HuH-7 (cell line): ENCODE data around the gene IGFBP6.

Experiments
- DNase-seq: peaks from one replicate; pipeline ENCODE4 v3.0.0; 2011; ENCODE audit warnings: low spot score

The IGFBP6 gene

DNA sequence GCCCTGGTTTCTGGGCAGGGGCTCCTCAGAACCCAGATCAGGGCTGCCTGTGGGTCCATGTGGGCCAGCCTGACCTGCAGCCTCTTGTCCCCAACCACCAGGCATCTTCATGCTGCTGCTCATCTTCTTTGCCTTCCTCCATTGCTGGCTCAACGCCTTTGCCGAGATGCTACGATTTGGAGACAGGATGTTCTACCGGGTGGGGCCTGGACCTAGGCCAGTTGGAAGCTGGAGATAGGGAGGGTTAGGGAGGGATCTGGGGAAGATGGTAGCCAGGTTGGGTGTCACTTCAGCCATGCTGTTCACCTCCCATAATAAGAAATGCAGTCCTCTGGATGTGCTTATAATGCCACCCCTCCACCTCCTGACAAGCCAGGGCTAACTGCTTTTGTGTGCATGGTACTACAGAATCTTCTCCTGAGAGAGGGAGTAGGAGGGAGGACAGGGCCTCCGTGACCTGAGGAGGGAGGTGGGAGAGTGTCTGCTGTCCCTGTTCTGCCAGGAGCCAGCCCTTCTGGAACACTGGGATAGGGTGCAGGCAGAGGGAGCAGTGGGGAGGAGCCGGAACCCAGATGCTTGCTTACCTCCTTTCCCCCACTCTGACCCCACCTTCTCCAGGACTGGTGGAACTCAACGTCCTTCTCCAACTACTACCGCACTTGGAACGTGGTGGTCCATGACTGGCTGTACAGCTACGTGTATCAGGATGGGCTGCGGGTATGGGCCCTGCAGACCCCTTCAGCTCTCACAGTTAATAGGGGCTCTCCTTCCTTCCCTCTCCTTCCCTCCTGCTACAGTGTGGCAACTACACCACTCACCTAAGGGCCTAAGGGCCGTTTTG, 23.4 kb downstream of the IGFBP6 start:
- DNase-seq: no peak

DNA sequence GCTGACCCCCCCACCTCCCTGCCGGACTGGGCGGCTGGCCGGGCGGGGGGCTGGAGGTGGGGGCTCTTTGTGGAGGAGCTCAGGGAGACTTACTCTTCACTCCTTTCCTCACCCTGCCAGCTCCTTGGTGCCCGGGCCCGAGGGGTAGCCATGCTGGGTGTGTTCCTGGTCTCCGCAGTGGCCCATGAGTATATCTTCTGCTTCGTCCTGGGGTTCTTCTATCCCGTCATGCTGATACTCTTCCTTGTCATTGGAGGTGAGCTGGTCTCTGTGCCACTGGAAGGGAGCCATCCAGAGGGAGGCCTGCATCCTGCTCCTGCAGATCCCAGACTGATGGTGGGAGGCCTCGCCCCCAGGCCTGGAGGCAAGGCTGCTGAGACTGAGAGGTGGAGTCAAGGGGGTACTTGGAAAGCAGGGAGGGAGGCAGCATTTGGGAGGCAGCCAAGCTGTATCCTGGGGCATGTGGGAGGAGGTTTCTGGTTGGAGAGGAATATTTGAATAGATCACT, 25.5 kb downstream of the IGFBP6 start:
- DNase-seq: no peak

DNA sequence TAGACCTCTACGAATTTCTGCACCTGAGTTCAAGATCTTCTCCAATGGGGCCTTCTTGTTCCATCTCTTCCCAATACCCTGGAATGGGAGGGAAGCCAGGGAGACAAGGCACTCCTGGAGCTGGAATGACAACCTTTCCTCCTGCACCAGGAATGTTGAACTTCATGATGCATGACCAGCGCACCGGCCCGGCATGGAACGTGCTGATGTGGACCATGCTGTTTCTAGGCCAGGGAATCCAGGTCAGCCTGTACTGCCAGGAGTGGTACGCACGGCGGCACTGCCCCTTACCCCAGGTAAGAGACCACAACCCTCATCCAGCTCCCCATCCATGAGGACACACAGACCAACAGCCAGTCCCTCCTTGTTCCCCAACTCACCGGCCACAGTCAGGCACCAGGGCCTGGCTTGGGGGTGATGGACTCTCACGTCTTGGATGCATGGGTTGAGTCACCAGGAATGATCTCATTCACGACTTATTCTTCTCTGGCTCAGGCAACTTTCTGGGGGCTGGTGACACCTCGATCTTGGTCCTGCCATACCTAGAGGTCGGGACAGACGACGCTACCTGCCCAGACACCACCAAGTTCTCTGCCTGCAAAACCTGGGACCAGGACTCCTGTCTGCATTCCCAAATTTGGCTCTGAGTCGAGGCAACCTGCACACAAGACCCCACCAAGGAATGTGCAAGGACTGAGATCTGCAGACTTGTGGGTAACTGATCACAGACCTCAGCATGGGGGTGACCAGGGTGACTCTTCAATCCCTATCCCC, 26.3 kb downstream of the IGFBP6 start:
- no peak for DNase-seq

DNA sequence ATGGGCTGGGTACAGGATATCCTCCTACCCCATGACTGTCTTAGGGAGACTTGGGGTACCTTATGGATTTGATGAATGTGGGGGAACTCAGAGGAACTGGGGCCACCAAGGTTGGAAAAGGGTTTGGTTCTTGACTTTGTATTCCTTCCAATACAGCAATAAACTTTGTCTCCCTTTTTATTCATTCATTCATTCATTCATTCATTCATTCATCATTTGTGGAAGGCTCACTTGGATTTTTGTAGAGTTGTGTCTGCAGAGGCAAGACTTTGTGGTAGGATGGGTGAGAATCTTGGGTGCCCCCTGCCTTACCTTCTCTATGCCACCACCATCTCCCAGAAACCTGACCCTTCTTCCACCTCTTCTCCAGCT, 26.9 kb downstream of the IGFBP6 start:
- DNase-seq: no peak

DNA sequence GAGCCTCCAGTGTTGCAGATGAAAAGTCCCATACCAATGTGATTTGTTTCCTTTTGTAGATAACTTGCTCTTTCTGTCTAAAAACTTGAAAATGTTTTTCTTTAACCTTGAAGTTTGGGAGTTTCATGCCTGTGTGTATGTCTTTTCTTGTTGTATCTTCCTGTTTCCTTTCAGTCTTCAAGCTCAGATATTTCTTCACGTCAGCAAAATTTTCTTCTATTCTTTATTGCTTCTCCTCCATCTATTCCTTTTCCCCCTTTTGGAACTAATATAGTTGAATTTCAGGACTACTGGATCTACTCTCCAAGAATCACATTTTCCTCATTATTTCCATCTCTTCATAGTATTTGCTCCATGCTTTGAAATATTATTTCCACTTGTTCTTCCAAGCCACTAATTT, 29.7 kb downstream of the IGFBP6 start:
- no peak for DNase-seq

DNA sequence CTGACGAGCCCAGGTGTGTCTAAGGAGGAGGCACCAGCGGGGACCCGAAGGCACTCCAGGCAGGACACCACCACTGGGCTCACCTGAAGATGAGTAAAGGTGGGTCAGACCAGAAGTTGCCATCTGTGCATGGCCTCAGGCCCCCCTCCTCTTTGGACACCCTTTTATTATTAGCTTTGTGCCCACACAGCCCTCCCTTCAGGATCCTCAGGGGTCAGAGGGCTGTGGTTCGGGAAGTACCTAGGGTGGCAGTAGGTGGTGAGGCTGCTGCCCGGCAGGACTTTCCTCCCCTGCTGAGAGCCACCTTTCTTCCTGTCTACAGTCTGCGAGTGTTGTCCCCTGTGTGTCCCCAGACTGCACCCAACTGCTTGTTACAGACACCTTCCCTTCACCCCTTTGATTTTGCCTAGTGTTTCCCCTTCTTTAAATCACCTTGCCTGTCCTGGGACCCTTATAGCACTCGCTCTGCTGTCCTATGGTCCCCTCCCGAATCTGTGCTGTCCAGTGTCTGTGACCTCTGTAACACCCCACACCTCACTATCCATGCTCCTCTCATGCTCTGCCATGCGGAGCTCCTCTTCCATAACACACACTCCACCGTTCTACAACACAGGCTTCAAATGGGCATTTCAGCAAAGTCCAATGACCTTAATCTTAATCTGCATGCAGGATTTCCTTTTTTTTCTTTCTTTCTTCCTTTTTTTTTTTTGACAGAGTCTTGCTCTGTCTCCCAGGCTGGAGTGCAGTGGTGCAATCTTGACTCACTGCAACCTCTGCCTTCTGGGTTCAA, 31.5 kb downstream of the IGFBP6 start:
- no peak for DNase-seq

DNA sequence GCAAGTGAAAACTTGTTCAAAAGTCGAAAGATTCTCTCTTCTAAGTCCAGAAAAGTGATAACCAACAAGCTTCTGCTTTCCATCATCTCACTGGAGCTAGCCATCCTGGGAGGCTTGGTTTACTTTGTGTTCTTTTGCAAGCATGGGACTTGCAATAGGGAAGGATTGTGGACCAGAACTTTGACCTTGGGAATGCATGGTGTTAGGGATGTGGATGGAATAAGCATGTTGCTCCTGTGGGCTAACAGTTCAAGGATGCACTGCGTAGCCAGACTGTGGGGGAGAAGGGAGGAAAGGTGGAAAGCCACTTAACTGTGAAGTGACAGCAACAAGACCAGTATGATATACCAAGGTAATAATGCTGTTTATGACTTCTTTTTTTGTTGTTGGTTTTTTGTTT, 34.4 kb downstream of the IGFBP6 start:
- DNase-seq: no peak

DNA sequence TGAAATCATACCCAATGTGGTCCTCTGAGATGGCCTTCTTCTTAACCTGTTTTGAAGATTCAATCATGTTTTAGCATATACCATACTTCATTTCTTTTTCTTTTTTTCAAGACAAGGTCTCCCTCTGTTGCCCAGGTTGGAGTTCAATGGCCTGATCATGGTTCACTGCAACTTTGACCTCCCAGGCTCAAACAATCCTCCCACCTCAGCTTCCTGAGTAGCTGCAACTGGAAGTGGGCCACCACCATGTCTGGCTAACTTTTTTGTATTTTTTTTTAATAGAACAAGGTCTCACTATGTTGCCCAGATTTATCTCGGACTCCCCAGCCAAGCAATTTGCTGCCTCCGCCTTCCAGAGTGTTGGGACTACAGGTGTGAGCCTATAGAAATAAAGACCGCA, 36.3 kb downstream of the IGFBP6 start:
- no peak for DNase-seq

DNA sequence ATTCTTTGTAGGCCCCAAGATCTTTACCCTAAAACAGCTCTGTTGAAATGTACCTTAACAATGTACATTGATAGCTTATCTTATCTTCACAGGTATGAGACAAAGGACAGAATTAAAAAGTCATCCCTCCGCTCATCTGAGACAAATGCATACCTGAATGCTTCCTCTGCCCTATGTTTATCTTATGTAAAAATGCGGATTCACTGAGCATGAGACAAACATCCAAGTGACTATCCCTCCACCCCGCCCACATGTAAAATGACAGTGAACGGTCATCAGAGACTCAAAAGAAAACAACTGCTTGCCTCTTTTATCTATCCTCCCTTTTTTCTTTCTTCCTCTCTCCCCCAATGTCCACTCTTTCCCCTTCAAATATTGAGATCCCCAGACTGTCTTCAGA, 45.9 kb downstream of the IGFBP6 start:
- DNase-seq: no peak

DNA sequence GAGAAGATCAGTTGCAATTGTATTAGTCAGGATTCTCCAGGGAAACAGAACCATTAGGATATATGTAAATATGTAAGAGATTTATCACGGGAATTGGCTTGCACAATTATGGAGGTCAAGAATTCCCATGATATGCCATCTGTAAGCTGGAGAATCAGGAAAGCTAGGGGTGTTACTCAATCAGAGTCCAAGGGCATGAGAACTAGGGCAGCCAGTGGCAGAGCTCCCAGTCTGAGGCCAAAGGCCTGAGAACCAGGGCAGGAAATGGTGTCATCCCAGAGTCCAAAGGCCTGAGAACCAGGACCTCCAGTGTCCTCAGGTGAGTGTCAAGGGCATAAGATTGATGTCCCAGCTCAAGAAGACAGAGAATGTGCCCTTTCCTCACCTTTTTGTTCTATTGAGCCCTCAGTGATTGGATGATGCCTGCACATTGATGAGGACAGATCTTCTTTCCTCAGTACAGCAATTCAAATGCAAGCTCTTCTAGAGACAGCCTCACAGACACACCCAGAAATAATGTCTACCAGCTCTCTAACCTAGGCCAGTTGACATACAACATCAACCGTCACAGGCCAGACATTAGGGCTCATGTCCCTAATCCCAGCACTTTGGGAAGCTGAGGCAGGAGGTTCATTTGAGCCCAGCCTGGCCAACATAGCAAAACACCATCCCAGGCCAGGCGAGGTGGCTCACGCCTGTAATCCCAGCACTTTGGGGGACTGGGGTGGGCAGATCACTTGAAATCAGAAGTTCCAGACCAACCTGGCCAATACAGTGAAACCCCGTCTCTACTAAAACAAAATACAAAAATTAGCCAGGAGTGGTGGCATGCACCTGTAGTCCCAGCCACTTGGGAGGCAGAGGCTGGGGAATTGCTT, 48.2 kb downstream of the IGFBP6 start:
- no peak for DNase-seq

DNA sequence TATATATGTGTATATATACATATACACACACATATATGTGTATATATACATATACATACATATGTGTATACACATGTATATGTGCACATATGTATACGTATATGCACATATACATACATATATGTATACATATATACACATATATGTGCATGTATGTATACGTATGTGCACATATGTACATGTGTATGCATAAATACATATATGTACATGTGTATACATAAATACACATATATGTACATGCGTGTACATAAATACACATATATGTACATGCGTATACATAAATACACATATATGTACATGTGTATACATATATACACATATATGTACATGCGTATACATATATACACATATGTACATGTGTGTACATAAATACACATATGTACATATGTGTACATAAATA, 49.7 kb downstream of the IGFBP6 start:
- no peak for DNase-seq

DNA sequence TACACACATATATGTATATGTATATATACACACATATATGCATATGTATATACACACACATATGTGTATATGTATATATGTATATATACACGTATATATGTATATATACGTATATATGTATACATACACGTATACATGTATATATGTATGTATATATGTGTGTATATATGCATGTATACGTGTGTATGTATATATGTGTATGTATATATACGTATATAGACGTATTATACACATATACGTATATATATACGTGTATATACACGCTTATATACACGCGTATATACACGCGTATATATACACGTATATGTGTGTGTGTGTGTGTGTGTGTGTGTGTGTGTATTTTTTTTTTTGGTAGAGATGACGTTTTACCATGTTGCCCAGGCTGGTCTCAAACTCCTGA, 50.2 kb downstream of the IGFBP6 start:
- DNase-seq: no peak

DNA sequence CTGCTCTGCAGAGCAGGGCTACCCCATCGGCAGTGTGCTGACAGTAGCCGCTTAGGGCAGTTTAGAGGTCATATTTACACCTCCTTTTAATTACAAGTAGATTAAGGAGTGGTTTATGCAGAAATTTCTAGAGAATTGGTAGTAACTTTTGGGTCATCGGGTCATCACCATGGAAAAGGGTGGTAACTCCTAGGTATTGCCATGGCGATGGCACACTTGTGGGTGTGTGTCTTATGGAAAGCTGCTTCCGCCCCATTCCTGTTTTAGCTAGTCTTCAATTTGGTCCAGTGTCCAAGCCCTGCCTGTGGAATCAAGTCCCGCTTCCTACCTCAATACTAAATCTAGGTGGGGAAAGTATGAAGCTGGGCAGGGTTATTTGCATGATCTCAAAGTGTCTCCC, 53.6 kb downstream of the IGFBP6 start:
- DNase-seq: no peak
